ENCODE results near the gene MUC6. TPM values are rescaled to one million over a fixed set of nuclear protein-coding genes. Genes with fewer than 3 reads are reported as not detected.

Gene MUC6
- total RNA-seq, 2 experiments from 2014 or later, result not detected

DNA sequence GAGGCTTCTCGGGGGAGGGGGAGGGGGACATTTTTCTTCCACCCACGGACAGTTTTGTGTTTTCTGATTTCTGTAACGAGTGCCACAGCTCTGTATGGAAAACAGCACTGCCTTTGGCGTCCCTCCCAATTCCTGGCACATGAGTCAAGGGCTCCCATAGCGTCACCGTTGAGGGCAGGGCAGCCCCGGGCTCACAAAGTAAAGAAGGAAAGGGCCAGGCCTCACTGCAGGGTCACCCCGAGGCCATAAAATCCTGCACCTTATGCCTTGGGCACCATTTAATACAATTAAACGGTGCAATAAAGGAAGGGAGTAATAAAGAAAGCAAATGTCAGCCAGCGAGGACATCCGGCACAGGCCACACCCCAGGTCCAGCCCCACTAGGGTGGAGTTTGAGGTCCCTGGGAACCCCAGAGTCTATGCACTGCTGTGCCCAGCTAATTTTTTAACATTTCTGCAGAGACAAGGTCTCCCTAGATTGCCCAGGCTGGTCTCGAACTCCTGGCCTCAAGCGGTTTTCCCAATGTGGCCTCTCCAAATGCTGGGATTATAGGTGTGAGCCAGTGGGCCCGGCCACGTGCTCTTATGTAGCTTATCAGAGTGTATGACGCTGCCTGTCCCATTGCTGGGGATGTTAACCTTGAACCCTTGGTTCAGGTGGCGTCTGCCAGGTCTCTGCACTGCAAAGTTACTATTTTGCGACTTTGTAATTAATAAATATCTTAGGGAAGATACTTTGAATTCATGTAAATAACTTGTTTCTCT lies 24.5 kb upstream of the MUC6 start:
- Mint-ChIP-seq H3K4me1 (no peaks in the 10 kb centered on the region), H3K4me3 (no peak overlapping the region), H3K27me3 (peaks cover 29% of the 10 kb centered on the region), H3K36me3 (ENCODE audit: low read depth) (no peaks in the 10 kb centered on the region), H3K9me3 (peaks cover 4% of the 10 kb centered on the region), H3K27ac (no peak overlapping the region)
- no peak for DNase-seq
- ChIA-PET CTCF (no interaction called here), POLR2A (no interaction called here)

DNA sequence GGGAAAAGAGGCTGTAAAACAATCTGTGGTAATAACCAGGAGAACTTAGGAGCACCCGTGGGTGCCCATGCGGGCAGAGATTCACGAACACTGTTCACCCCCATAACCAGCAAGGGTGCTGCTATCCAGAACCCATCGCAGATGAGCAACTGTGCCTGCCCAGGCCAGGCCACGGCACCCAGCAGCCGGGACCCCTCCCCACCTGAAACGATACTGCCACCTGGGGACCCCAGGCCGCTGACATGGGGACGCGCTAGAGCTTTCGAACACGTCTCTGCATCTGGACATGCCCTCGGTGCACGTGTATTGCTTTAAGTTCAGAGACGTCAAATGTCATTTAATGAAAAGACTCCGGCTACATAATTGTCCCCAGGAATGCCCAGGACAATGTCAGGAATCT lies 23.9 kb upstream of the MUC6 start:
- H3K9me3 Mint-ChIP-seq, result peaks cover 4% of the 10 kb centered on the region
- ChIA-PET POLR2A (no interaction called here), CTCF (no interaction called here)
- no peak overlapping the region for H3K27ac Mint-ChIP-seq
- H3K4me3 Mint-ChIP-seq, result no peak overlapping the region
- DNase-seq, result no peak
- H3K4me1 Mint-ChIP-seq, result no peaks in the 10 kb centered on the region
- H3K27me3 Mint-ChIP-seq, result peaks cover 25% of the 10 kb centered on the region
- H3K36me3 Mint-ChIP-seq (ENCODE audit: low read depth), result no peaks in the 10 kb centered on the region

GRCh38 chr11:1059759-1060158 lies 23.2 kb upstream of the MUC6 start:
- CTCF ChIA-PET, result no interaction called here
- H3K36me3 Mint-ChIP-seq (ENCODE audit: low read depth), result no peaks in the 10 kb centered on the region
- H3K27ac Mint-ChIP-seq, result no peak overlapping the region
- H3K9me3 Mint-ChIP-seq, result peaks cover 4% of the 10 kb centered on the region
- no peaks in the 10 kb centered on the region for H3K4me1 Mint-ChIP-seq
- no peak for DNase-seq
- H3K4me3 Mint-ChIP-seq, result no peak overlapping the region
- peaks cover 25% of the 10 kb centered on the region for H3K27me3 Mint-ChIP-seq
- POLR2A ChIA-PET, result no interaction called here

- peaks cover 13% of the 10 kb centered on the region for H3K27me3 Mint-ChIP-seq
- no peak for DNase-seq
Observed at GRCh38 chr11:1057806-1058205, 21.3 kb upstream of the MUC6 start.

GRCh38 chr11:1055990-1056771 lies 19.7 kb upstream of the MUC6 start:
- Mint-ChIP-seq H3K27ac (no peak overlapping the region), H3K36me3 (ENCODE audit: low read depth) (no peaks in the 10 kb centered on the region), H3K4me3 (no peak overlapping the region), H3K4me1 (no peaks in the 10 kb centered on the region), H3K27me3 (peaks cover 4% of the 10 kb centered on the region), H3K9me3 (no peaks in the 10 kb centered on the region)
- POLR2A ChIA-PET, result no interaction called here
- DNase-seq, result no peak
- CTCF ChIA-PET, result interaction anchor here (1.3 kb wide), 1 partner anchor 8 kb away, joined by 3 read pairs; no protein-coding TSS in a partner anchor

More at GRCh38 chr11:1057806-1058205, 21.3 kb upstream of the MUC6 start:
- ChIA-PET CTCF (interaction anchor here (1.3 kb wide), 1 partner anchor 10 kb away, joined by 3 read pairs; no protein-coding TSS in a partner anchor), POLR2A (no interaction called here)
- Mint-ChIP-seq H3K27ac (no peak overlapping the region), H3K4me1 (no peaks in the 10 kb centered on the region), H3K4me3 (no peak overlapping the region), H3K36me3 (ENCODE audit: low read depth) (no peaks in the 10 kb centered on the region), H3K9me3 (peaks cover 4% of the 10 kb centered on the region)

- Mint-ChIP-seq H3K27me3 (peaks cover 4% of the 10 kb centered on the region), H3K36me3 (ENCODE audit: low read depth) (no peaks in the 10 kb centered on the region), H3K9me3 (no peaks in the 10 kb centered on the region), H3K4me1 (peaks cover 1% of the 10 kb centered on the region), H3K4me3 (no peak overlapping the region), H3K27ac (no peak overlapping the region)
- ChIA-PET CTCF (no interaction called here), POLR2A (interaction anchor here (0.9 kb wide), 1 partner anchor 143 kb away, joined by 3 read pairs; no protein-coding TSS in a partner anchor)
- DNase-seq, result no peak
Observed at GRCh38 chr11:1055109-1055703, 18.7 kb upstream of the MUC6 start.

DNA sequence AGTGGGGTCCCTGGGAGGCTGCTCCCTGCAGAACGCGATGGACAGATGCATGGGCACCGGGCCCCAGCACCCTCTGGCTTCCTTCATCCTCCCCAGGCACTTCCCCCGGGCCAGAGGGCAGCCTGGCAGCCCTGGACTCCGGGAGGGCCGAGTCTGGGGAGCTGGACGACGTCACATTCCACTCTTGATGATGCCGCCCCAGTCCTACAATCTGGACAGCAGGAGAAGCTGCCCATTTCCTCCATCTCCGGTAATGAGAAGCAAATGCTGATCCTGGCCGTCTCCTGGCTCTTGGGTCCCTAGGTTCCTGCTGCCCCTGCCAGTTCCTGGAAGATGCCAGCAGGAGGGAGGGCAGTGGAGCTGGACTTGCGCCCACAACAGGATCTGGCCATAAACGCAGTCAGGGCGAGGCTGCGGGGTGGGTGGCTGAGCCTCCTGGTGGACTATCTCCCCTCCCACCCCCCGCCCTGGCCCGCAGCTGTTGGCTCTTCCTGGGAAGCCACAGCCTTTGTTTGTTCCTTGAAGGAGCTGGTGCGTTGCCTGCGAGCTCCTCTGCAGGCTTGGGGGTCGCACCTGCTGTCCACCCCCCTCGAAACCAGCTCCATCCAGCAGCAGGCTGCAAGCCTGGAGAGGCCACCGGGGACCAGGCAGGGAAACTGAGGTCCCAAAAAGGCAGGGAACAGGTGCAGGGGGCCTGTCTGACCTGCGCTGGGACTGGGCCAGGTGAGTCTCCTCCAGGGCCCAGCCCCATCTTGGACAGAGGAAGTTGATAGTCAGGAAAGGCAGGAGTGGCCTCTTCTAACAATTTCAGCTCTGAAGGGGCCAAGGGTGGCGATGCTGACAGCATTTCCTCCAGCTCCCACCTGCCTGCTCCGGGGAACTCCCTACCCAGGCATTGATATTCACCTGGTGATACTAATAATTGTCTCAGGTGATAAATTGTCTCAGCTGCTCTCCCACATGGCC lies 17.9 kb upstream of the MUC6 start:
- H3K9me3 Mint-ChIP-seq, result no peaks in the 10 kb centered on the region
- POLR2A ChIA-PET, result interaction anchor here (0.9 kb wide), 1 partner anchor 142 kb away, joined by 3 read pairs; no protein-coding TSS in a partner anchor
- no peak overlapping the region for H3K4me3 Mint-ChIP-seq
- H3K27ac Mint-ChIP-seq, result no peak overlapping the region
- no peak for DNase-seq
- H3K27me3 Mint-ChIP-seq, result peaks cover 4% of the 10 kb centered on the region
- peaks cover 1% of the 10 kb centered on the region for H3K4me1 Mint-ChIP-seq
- CTCF ChIA-PET, result no interaction called here
- no peaks in the 10 kb centered on the region for H3K36me3 Mint-ChIP-seq (ENCODE audit: low read depth)

GRCh38 chr11:1053121-1053901 lies 16.8 kb upstream of the MUC6 start:
- peaks cover 1% of the 10 kb centered on the region for H3K4me1 Mint-ChIP-seq
- ChIA-PET CTCF (interaction anchor here (0.8 kb wide), 1 partner anchor 205 kb away, joined by 5 read pairs; no protein-coding TSS in a partner anchor), POLR2A (no interaction called here)
- H3K27me3 Mint-ChIP-seq, result peaks cover 6% of the 10 kb centered on the region
- no peaks in the 10 kb centered on the region for H3K36me3 Mint-ChIP-seq (ENCODE audit: low read depth)
- no peak overlapping the region for H3K27ac Mint-ChIP-seq
- no peak overlapping the region for H3K4me3 Mint-ChIP-seq
- H3K9me3 Mint-ChIP-seq, result no peaks in the 10 kb centered on the region
- DNase-seq, result no peak

DNA sequence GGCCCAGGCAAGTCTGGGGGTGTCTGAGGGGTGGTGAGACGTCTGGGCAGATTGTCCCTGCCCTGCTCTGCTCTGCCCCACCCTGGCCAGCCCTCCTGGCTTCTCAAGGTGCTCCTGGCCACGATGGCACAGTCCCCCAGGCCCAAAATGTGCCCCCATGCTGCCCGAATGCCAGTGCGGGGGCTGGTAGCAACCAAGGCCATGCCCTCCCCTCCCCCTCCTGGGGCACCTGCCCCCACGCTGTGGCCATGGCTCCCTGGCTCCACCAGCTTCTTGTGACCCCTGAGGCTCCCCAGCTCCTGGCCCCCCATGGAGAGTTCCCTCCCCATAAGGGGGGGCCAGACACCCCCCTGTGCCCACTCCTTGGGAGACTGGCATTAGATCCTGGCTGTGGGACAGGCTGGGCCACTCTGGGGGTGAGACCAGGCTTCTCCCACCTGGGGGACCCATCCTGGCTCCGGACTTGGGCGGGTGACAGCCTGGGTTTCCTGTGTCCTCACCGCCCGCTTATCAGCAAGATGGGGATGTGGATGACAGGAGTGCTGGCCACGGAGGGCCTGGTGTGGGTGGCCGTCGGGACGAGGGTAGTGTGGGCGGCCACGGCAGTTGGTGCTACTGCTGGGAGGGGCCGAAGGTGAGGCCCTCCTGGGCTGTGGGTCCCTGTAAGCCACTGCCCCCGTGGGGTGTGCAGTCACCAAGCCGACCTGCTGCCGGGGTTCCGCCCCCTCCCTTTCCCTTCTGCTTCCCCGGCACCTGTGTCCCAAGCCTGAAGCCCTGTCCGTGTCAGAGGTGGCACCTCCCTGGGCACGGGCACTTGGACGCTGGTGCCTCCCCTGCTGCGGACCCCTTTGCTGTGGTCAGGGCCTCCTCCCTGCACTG lies 15.9 kb upstream of the MUC6 start:
- H3K27me3 Mint-ChIP-seq, result peaks cover 1% of the 10 kb centered on the region
- CTCF ChIA-PET, result interaction anchor here (1.7 kb wide), 1 partner anchor 204 kb away, joined by 7 read pairs; no protein-coding TSS in a partner anchor
- H3K9me3 Mint-ChIP-seq, result no peaks in the 10 kb centered on the region
- H3K4me1 Mint-ChIP-seq, result peaks cover 1% of the 10 kb centered on the region
- no peak overlapping the region for H3K27ac Mint-ChIP-seq
- H3K36me3 Mint-ChIP-seq (ENCODE audit: low read depth), result no peaks in the 10 kb centered on the region
- no peak for DNase-seq
- POLR2A ChIA-PET, result no interaction called here
- H3K4me3 Mint-ChIP-seq, result no peak overlapping the region

- Mint-ChIP-seq H3K27me3 (peaks cover 4% of the 10 kb centered on the region), H3K4me1 (peaks cover 1% of the 10 kb centered on the region), H3K4me3 (no peak overlapping the region), H3K36me3 (ENCODE audit: low read depth) (no peaks in the 10 kb centered on the region), H3K9me3 (no peaks in the 10 kb centered on the region), H3K27ac (no peak overlapping the region)
- POLR2A ChIA-PET, result no interaction called here
- DNase-seq, result no peak
- CTCF ChIA-PET, result interaction anchor here (0.9 to 1.7 kb wide), 3 partner anchors 75 to 203 kb away, joined by 3 to 7 read pairs (median 6); no protein-coding TSS in a partner anchor
Observed at GRCh38 chr11:1051356-1052132, 15.0 kb upstream of the MUC6 start.
